HG03432 (cell line): ENCODE results near the gene SRSF10.
"Not testable (repeated sequence)": the region's sequence is repeated elsewhere in the genome, so short reads cannot be mapped to it uniquely, and the experiment has no call there.

ENCODE experiments used
- ATAC-seq: cut with Tn5 transposase; IDR thresholded peaks from one replicate; pipeline ENCODE4 v1.9.1; 2021; ENCODE audit warnings: mild to moderate bottlenecking, moderate library complexity; ENCODE audit not compliant: unreplicated experiment

The SRSF10 gene

DNA sequence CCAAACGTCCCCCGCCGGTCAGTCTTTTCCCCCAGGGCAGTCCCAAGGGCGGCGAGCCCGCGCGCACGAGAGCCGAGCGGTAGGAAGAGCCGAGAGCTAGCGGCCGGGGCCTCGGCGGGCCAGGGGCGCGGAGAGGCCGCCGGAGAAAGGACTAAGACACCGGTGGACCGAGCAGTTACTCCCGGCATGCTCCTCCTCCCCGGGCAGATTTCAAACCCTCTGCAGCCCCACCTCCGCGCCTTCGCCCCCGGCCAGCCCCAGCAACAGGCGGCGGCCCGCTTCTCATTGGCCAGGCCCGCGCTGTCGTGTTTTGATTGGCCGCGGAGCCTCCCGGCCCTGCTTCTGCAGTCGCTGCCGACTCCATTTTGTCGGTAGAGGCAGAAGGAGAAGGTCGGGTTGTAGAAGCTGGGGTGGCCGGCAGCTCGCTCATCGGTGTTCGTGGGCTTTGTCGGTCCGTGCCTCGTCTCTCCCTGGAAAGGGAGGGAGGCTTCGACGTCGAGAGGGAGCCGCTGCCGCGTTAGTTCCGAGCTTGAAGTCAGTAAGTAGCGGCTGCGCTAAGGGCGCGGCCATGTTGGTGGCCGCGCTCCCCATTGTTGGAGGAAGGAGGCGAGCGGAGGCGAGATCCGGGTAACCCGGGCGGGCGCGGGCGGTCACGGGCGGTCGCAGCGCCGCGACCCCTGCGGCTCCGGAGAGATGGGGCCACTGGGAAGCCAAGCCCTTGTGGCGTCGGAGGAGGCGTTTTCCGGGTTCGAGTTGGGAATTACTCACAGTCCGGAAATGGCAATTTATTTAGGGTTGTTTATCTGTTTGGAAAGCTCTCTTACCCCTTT lies 20.5 kb downstream of the SRSF10 start, which contains the start of gene PNRC2:
Gene PNRC2, plus strand, starts transcription at position 368 of the 830 bp plus-strand sequence. CDS start 1,630 bp downstream, outside the sequence.
- ATAC-seq, result peak; percentile 82

DNA sequence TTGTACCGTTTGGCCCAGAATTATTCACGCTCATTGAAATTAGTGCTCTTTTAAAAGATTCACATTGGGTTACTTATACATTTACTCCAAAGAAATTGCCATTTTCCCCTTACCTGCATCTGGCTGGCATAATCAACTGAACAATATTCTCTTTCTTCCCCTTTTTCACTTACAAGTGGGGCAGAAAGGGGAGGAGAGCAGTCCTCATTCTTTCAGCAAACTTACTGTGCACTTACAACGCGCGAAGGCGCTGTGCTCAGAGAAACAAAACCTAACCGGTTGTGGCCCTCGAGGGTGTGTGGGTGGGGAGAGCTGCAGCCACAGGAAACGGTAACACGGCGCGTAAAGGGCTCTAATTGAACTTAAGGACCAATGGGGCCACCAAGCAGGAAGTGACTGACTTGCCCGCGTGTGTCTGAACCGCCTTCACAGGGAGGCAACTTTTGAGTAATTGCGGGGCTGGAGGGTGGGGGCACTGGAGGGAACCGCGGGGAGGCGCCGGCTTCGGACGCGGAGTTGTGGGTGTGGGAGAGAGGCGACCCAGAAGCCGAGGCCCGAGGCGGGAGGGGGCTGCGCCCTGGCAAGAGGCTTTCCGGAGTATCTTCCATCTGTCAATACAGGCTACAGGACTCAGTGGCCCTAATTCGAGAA lies 21.2 kb downstream of the SRSF10 start:
- ATAC-seq, result peak; percentile 65

DNA sequence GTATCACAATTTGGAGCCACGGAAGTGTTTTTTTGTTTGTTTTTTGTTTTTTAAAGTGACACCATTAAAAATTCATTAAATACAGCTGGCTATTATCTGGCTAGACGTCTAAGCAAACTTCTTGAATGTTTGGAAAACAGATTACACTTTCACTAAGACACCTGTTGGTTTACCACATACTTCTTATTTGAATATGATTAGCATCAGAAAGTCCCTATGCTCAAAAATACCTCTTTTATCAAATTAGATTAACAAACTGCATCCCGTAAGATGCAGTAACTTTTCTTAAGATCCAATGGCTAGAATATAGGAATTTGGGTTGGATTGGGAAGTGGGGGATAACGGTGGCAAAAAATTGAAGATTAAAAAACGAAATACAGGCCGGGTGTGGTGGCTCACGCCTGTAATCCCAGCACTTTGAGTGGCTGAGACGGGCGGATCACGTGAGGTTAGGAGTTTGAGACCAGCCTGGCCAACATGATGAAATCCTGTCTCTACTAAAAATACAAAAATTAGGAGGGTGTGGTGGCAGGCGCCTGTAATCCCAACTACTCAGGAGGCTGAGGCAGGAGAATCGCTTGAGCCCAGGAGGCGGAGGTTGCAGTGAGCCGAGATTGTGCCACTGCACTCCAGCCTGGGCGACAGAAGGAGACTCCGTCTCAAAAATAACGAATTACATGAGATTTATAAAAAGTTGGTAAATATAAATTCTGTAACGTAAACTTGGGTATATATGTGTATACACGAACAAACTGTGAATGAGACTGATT lies 21.9 kb downstream of the SRSF10 start:
- not testable (repeated sequence) for ATAC-seq

DNA sequence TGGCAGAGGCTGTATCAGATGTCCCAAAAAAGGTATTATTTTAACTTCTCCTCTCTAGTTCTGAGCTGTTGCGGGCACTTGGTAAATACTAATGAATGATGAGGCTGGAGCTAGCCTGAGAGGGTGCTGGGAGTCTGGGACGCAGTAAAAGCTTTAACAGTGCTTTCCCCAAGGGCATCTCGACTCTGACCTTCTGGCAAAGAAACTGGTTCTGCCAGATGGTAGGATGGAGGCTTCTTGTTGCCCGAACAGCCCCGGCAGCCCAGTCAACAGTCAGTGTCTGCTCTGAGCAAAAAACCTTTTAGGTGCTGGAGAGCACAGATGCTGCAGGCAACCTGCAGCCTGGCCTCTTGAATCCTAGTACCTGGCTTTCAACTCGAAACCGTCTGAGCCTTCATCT lies 23.0 kb downstream of the SRSF10 start:
- no peak for ATAC-seq

DNA sequence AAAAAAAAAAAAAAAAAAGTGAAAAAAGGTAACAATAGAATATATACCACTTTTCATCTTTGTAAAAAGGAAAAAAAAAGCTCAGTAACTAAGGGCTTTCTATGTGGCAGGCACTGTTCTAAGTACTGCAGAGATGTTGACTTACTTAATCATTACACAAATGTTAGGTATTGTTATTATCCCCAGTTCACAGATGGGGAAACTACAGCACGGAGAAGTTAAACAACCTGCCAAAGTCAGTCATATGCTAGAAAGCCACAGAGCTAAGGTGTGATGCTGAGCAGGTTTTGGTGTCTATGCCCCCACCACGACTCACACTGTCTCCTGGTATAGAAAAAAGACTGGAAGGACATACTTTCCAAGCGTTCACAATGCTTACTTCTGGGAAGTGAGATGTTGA lies 27.1 kb downstream of the SRSF10 start:
- ATAC-seq, result no peak

DNA sequence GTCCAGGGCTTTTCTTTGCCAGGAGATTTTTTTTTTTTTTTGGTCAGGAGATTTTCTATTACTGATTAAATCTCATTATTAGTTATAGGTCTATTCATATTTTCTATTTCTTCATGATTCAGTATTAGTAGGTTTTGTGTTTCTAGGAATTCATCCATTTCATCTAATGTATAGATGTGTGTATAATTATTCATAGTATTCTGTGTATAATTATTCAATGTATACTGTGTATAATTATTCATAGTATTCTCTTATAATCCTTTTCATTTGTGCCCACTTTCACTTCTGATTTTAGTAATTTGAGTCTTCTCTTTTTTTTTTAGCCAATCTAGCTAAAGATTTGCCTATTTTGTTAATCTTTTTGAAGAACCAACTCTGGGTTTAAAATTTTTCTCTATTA lies 32.8 kb downstream of the SRSF10 start:
- no peak for ATAC-seq

DNA sequence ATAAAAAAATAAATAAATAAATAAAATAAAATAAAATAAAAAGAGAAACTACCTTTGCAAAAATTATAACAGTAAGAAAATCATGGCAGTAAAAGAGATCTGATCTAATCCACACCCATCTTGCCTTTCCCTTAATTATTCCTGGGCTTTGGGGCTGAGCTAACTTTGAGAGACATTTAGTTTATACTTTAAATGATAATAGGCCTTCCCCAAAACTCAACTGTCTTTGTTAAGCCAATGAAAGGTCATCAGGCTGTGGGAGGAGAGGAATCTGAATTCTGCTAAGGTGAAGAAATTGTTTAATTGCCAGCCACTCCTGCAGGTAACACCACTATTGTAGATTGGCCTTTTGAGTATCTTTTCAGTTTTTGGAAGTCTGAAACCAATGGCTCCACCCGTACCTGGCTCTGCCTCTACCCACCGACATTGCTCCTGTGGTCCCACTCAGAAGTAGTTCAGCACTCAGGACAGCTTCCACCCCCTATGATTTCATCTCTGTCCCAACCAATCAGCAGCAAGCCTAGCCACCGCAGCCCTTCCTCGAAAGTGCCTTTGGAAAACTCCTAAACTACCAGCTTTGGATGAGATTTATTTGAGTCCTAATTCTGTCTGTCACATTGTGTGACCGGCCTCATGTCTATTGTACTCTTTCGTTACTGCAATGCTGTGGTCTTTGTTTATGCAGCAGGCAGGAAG lies 43.5 kb downstream of the SRSF10 start:
- no peak for ATAC-seq

DNA sequence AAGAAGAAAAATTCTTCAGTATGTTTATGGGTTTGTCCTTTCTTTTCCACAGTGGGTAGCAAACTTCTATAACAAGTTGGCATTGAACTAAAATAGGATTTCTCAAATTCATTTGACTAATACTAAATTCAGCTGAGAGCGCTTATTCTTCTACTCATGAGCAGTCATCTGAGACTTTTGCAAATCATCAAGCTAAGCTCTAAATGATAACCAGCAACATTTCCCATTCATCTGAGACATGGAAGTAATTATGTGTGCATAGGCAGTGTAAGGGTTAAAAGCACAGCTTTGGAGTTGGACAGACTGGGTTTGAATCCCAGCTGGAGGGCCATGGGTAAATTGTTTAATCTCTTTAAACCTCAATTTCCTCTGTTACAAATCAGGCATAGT lies 48.6 kb downstream of the SRSF10 start:
- no peak for ATAC-seq

DNA sequence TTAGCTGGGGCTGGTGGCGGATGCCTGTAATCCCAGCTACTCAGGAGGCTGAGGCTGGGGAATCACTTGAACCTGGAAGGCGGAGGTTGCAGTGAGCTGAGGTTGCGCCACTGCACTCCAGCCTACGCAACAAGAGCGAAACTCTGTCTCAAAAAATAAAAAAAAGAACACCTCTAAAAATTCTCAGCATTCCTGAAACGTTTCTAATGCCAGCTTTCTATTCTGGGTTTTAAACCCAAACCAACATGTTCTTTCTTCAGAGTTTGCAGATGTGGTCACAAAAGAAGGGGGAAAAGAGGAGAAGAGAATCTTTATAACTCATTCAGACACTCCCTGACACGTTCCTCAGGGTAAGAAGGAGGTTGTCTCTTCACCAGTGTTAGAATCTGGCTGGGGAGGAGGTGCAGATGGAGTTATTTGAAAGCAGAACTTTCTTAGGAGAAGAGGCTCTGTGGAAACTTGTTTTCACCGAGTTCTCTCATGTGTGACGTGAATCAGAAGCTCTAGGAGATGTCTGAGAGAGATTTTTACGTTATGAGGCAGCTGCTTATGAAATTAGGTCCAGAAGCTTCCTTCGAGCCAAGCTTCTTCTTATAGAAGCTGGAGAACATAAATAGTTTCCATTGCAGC lies 49.2 kb downstream of the SRSF10 start:
- no peak for ATAC-seq

DNA sequence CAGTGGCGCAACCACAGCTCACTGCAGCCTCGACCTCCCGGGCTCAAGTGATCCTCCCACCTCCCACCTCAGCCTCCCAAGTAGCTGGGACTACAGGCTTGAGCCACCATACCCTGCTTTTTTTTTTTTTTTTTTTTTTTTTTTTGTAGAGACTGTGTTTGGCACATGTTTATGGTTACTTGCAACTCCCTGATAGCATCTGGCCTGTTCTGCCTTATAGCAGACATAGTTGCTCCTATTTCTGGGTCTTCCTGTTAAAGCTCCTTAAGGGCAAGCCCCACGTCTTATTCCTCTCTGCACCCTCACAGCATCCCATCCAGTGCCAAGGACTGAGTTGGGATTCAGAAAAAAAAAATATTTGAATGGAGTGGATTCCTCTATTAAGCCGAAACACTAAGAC lies 49.9 kb downstream of the SRSF10 start:
- no peak for ATAC-seq

DNA sequence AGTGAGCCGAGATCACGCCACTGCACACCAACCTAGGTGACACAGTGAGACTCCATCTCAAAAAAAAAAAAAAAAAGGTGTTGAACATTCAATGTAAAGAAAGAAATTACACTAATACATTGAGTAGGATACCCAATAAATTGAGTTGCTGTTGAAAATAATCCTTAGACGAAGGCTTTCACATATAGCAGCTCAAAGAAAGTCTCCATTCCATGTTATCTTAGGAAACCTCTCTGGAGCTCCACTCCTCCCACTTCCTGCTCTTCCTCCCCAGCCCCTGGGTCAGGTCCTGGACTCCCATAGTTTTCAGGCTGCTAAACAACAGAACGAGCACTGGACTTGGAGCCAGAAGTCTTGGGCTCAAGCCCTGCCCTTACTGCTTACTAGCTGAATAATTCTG lies 51.3 kb downstream of the SRSF10 start:
- no peak for ATAC-seq

DNA sequence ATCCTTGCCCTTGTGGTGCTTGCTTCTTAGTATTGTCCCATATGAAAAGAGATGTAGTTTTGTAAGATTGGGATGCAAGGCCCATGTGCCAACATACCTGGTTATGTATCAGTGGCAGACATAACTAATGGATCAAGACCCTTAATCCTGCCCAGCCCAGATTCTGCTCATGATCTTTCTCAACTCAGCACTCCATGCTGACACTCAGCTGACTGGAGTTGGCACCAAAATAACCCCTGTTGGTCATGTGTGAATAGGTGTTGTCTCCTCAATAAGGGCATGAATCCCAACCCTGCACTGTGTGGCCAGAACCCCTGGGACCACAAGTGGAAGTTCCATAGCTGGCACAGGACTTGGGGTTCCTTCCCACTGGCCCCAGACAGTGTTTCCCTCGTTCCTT lies 53.0 kb downstream of the SRSF10 start:
- ATAC-seq, result no peak

DNA sequence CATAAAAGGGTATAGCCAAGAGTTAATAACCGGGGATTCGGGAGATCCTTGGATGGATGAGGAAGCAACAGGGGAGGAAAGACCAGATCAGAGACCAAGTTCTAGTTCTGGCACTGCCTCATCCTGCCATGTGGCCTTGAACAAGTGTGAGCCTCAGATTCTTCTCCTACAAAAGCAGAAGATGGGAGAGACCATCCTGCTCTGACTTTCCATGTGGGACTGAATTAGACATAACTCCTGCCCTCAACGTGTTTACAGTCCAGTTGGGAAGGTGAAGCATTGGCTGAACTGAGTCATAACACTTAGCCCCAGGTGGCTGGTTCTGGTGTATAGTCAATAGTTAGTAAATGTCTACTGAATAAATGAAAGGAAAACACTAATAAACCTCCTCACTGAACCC lies 54.8 kb downstream of the SRSF10 start:
- ATAC-seq, result no peak

DNA sequence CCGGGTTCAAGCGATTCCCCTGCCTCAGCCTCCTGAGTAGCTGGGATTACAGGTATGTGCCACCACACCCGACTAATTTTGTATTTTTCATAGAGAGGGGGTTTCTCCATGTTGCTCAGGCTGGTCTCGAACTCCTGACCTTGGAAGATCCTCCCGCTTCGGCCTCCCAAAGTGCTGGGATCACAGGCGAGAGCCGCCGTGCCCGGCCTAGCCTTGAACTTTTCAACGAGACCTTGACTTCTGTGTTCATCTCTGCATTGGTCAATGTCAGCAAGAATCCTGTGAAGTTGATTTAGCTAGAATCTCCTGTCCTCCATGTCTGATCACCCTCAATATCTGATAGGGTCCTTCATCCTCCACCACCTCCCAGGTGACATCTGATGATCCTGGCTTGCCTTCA lies 55.5 kb downstream of the SRSF10 start:
- ATAC-seq, result no peak

DNA sequence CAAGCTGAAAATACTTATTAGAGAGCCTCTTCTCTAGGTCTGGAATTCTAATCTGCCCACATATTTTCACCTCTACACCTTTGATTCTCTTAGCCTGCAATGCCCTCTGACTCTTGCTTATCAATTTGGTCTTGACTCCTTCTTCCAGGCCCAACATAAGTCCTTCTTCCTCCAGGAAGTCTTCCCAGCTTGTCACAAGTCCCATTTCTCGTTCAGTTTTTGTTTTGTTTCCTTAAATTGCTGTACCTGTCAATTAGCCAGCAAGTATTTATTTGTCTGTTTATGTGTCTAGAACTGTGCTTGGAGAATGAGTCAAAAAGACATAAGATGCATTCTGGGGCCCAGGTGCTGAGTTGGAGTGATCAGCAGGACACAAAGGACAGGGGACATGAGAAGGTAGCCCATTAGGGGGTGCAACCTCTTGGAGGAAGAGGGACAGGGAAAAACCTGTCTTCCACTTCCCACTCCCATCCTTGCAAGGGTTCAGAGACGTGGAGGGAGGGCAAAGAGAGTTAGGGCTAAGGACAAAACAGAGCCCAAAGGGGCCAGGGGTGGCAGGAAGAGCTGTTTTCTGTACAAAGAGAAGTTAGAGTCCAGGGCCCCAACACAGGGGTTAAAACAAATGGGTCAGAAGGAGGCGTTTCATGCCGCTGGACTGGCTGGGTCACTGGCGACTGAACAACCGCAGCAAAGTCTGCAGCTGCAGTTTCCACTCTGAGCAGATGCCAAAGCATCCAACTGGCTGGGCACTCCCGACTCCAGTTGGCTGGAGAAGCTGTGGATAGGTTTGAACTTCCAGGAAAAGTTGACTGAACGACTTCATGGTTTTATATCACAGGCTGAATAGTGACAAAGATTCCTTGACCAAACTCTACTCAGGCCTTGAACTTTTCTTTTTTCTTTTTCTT lies 56.3 kb downstream of the SRSF10 start:
- no peak for ATAC-seq

DNA sequence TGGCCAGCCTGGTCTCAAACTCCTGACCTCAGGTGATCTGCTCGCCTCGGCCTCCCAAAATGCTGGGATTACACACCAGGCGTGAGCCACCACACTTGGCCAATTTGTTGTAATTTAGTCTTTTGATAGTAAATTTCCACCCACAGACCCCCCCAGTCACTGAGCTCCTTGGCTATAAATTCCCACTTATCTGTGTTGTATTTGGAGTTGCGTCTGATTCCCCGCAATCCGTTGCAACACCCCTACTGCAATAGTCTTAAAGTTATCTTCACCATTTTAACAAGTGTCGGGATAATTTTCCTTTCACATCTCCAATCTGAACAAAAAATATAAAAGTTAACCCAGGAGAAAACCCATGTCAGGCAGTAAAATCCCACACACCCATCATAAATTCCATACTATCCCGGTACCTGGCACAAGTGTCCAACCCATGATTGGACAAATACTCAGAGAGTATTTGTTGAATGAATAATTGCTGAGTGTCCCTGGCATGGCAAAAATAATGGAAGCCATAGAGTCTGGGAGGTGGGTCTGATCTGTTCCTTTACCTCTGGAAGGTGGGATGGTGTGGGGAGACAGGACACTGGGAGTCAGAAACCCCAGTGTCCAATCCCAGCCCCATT lies 57.7 kb downstream of the SRSF10 start:
- no peak for ATAC-seq

DNA sequence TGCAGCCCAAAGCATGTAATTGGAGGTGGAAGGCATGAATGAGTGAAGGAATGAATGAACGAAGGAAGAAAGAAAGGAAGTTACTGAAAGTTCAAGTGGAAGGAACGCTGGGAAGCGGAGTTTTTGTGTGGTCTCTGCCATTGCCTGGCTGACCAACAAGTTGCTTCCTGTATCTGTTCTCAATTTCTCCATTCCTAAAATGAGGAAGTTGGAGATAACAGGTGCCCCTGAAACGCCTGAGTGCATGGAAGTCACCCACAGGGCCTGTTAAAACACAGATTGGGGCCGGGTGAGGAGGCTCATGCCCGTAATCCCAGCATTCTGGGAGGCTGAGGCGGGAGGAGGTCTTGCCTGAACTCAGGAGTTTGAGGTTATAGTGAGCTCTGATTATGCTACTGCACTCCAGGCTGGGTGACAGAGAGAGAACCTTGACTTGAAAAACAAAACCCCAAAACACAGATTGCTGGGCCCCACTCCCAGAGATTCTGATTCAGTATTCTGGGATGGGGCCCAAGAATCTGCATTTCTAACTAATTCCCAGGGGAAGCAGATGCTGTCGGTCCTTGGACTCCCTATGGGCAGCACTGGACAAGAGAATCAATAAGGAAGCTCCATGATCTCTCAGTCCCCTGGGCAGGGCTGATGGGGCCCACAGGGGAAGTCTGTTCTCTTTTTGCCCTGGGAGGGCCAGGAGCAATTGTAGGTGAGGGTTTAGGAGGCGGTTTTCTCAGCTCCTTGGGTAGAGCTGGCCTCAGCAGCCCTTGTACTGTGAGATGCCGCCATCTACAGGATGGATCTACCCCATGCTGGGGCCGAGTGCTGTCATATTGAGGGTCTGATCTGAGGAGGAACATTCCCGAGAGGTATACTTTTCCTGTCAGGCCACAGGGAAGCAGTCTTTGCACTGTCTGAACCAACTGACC lies 63.7 kb downstream of the SRSF10 start:
- peak; percentile 61 for ATAC-seq

DNA sequence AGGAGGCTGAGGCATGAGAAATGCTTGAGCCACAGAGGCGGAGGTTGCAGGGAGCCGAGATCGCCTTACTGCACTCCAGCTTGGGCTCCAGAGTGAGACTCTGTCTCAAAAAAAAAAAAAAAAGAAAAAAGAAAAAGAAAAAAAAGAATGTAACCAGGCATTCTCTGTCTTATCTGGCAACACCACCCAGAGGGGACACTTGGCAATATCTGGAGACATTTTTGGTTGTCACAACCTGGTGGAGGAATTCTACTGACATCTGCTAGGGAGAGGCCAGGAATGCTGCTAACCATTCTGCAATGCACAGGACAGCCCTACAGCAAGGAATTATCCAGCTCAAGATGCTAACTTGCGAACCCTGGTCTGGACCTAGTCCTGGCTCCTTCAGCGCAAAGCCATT lies 64.7 kb downstream of the SRSF10 start:
- no peak for ATAC-seq
